ENCODE data around the gene TAAR5. TPM values are rescaled to one million over a fixed set of nuclear protein-coding genes. Genes with fewer than 3 reads are reported as not detected.
"Not testable (repeated sequence)": the region's sequence is repeated elsewhere in the genome, so short reads cannot be mapped to it uniquely, and the experiment has no call there.

The TAAR5 gene
- total and polyA plus RNA-seq, 8 donors = not detected

DNA sequence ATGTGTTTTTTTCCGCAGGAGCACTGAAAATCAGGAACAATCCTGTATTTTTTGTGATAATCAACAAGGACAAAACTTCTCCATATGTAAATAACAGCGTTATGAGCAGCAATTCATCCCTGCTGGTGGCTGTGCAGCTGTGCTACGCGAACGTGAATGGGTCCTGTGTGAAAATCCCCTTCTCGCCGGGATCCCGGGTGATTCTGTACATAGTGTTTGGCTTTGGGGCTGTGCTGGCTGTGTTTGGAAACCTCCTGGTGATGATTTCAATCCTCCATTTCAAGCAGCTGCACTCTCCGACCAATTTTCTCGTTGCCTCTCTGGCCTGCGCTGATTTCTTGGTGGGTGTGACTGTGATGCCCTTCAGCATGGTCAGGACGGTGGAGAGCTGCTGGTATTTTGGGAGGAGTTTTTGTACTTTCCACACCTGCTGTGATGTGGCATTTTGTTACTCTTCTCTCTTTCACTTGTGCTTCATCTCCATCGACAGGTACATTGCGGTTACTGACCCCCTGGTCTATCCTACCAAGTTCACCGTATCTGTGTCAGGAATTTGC is 19.2 kb downstream of the TAAR5 start, which contains the start of gene TAAR6:
TAAR6 (plus strand) TSS at position 102 of the 557 bp plus-strand sequence; CDS start at position 102, 0 bp downstream.
- TF ChIP-seq, protein P1, sequence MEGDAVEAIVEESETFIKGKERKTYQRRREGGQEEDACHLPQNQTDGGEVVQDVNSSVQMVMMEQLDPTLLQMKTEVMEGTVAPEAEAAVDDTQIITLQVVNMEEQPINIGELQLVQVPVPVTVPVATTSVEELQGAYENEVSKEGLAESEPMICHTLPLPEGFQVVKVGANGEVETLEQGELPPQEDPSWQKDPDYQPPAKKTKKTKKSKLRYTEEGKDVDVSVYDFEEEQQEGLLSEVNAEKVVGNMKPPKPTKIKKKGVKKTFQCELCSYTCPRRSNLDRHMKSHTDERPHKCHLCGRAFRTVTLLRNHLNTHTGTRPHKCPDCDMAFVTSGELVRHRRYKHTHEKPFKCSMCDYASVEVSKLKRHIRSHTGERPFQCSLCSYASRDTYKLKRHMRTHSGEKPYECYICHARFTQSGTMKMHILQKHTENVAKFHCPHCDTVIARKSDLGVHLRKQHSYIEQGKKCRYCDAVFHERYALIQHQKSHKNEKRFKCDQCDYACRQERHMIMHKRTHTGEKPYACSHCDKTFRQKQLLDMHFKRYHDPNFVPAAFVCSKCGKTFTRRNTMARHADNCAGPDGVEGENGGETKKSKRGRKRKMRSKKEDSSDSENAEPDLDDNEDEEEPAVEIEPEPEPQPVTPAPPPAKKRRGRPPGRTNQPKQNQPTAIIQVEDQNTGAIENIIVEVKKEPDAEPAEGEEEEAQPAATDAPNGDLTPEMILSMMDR (IDR thresholded peaks at IDR 0.05) = no peak
- Histone ChIP-seq H3K27ac (no peak within 1 kb of the TSS), H3K4me3 (no peak within 1 kb of the TSS), H3K4me1 (peaks cover 0 to 3% of the 10 kb centered on the region in 2 donors), H3K9me3 (no peaks in the 10 kb centered on the region), H3K27me3 (peaks cover 0 to 12% of the 10 kb centered on the region in 2 donors), H3K36me3 (no peaks in the 10 kb centered on the region)
- intact Hi-C loops (cut with DNase I) = no loop called here
- DNase-seq (no peak), ATAC-seq (no peak)

DNA sequence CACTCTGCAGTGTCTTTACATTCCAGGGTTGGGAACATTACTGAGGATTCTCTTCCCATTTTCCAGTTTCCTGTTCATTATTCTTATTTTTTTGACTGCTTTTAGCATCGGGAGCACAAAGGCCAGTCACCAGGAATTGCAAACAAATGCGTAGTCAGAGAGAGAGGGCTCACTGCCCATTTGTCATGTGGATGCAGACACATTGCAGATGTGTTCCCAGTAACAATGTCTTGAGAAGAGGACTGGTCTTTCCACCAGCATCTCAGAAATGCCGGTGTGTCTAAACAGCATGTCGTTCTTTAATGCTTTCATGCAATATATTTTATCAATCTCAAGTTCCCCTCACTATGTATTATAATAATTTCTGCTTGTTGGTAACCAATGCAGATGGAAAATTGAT is 20.4 kb downstream of the TAAR5 start:
- intact Hi-C loops (cut with DNase I) = no loop called here
- peaks cover 0 to 18% of the 10 kb centered on the region in 2 donors for H3K27me3 ChIP-seq
- no peak for DNase-seq
- H3K4me1 ChIP-seq = peaks cover 0 to 3% of the 10 kb centered on the region in 2 donors
- H3K4me3 ChIP-seq = no peak overlapping the region
- no peak overlapping the region for H3K27ac ChIP-seq
- no peaks in the 10 kb centered on the region for H3K9me3 ChIP-seq
- no peak for ATAC-seq
- no peaks in the 10 kb centered on the region for H3K36me3 ChIP-seq
- TF ChIP-seq, protein P1 (IDR thresholded peaks at IDR 0.05) = no peak

DNA sequence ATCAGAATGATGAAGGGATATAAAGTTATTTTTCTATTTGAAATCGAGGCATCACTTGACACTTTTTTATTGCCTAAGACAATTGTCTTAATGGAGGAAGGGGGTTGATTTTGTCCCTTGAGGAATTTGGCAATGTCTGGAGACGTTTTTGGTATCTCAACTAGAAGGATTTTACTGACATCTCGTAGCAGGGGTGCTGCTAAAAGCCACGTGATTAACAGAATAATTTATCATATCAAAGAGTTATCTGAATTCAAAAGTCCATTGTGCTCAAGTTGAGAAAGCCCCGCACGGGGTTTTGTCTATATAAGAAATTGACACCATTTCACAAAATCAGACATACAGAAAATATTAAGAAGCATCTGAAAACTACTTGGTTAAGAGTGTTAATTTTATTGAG is 20.9 kb downstream of the TAAR5 start:
- intact Hi-C loops (cut with DNase I) = no loop called here
- no peaks in the 10 kb centered on the region for H3K9me3 ChIP-seq
- no peak overlapping the region for H3K4me3 ChIP-seq
- no peaks in the 10 kb centered on the region for H3K36me3 ChIP-seq
- H3K27me3 ChIP-seq = peaks cover 0 to 19% of the 10 kb centered on the region in 2 donors
- H3K4me1 ChIP-seq = peaks cover 0 to 3% of the 10 kb centered on the region in 2 donors
- TF ChIP-seq, protein P1 (IDR thresholded peaks at IDR 0.05) = no peak
- ATAC-seq = no peak
- no peak overlapping the region for H3K27ac ChIP-seq
- DNase-seq = no peak

DNA sequence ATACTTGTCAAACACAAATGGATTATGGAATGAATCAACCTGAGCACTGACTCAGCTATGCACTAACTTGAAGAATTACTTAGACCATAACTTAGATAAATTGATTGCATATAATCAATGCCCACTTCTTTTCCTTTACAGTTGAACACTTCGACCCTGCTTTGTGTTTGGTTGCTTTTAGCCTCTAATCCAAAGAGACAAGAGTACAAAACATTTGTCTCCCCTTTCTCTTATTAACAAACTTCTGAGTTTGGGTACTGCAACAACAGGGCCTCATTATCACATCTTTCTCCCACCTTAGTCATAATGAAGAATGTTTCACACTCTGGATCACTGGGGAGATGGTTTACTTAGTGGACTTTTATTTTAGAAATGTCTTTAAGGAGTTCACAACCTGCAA is 22.0 kb downstream of the TAAR5 start:
- TF ChIP-seq, protein P1 (IDR thresholded peaks at IDR 0.05) = no peak
- Histone ChIP-seq H3K4me1 (peaks cover 0 to 3% of the 10 kb centered on the region in 2 donors), H3K9me3 (no peaks in the 10 kb centered on the region), H3K27ac (no peak overlapping the region), H3K27me3 (peaks cover 3 to 19% of the 10 kb centered on the region in 2 donors), H3K4me3 (no peak overlapping the region), H3K36me3 (no peaks in the 10 kb centered on the region)
- ATAC-seq = no peak
- DNase-seq = no peak
- intact Hi-C loops (cut with DNase I) = no loop called here

DNA sequence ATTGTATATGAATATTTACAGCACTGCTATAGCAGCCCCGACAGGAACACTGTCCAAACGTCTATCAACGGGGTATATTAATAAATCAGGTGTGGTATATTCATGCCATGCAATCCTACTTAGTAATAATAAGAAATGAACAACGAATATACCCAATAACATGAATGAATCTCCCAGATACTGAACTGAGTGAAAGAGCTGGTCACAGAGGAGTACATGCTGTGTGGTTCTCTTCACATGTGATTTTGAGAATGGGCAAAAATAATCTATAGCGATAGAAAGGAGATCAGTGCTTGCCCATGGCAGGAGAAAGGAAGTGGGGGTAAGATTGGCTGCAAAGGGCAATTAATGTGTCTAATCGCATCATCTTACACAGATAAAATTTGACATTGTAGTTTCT is 23.1 kb downstream of the TAAR5 start:
- ATAC-seq = no peak
- intact Hi-C loops (cut with DNase I) = no loop called here

DNA sequence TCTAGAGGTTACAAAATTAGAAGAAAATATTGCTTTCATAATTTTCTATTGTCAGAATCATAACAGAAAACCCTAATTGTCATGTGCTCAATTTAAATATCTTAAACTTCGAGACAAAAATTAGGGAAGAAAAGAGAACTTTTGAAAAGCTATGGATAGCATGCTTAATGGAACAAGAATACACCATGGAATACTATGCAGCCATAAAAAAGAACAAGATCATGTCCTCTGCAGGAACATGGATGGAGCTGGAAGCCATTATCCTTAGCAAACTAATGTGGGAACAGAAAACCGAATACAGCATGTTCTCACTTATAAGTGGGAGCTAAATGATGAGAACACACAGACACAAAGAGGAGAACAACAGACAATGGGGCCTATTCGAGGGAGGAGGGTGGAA is 29.5 kb downstream of the TAAR5 start:
- H3K9me3 ChIP-seq; DNase-seq; H3K27ac ChIP-seq; H3K36me3 ChIP-seq; H3K4me1 ChIP-seq; H3K27me3 ChIP-seq; intact Hi-C loops (cut with DNase I); ATAC-seq; H3K4me3 ChIP-seq: not testable (repeated sequence)

More for the DNA sequence above, 23.1 kb downstream of the TAAR5 start:
- Histone ChIP-seq H3K4me1 (no peaks in the 10 kb centered on the region), H3K9me3 (no peaks in the 10 kb centered on the region), H3K27ac (no peak overlapping the region), H3K36me3 (no peaks in the 10 kb centered on the region), H3K27me3 (peaks cover 3 to 19% of the 10 kb centered on the region in 2 donors), H3K4me3 (no peak overlapping the region)
- TF ChIP-seq, protein P1 (IDR thresholded peaks at IDR 0.05) = no peak
- no peak for DNase-seq
